Lower leg skin (tissue), 3 donors: ENCODE data around the gene PGF.

Source experiments
- CTCF ChIP-seq, 3 donors: fragments of 450-650 bp; IDR thresholded peaks; one replicate each; pipeline ENCODE4 v1.5.1; 2016; ENCODE audit warnings: antibody characterized with exemption in 3 of 3, mild to moderate bottlenecking in 3 of 3, moderate library complexity in 2 of 3
- POLR2A ChIP-seq, 2 donors: fragments of 450-650 bp; IDR thresholded peaks; one replicate each; pipeline ENCODE4 v1.6.1; 2016 to 2017; ENCODE audit warnings: antibody characterized with exemption in 2 of 2, mild to moderate bottlenecking in 1 of 2, moderate library complexity in 1 of 2

- TF ChIP-seq POLR2A (IDR thresholded peaks at IDR 0.05) (no peak), CTCF (IDR thresholded peaks at IDR 0.05) (no peak)
These were observed 8.4 kb upstream of the PGF start for GRCh38 chr14:74963705-74964271.
